Mucosa of stomach (tissue), 1 donor: Measurements from ENCODE around the gene GRID2.
"Not testable (repeated sequence)": the region's sequence is repeated elsewhere in the genome, so short reads cannot be mapped to it uniquely, and the experiment has no call there.

Source experiments
- H3K27me3 ChIP-seq: one replicate; pipeline ENCODE4 v1.7.0; 2013; ENCODE audit warnings: mild to moderate bottlenecking, low read length; ENCODE audit not compliant: control insufficient read depth, insufficient read depth
- H3K36me3 ChIP-seq: one replicate; pipeline ENCODE4 v1.7.0; 2013; ENCODE audit warnings: low read length; ENCODE audit not compliant: control insufficient read depth, insufficient read depth
- H3K4me1 ChIP-seq: one replicate; pipeline ENCODE4 v1.7.0; 2013; ENCODE audit warnings: mild to moderate bottlenecking, low read length; ENCODE audit not compliant: control insufficient read depth, insufficient read depth
- H3K4me3 ChIP-seq: one replicate; pipeline ENCODE4 v1.7.0; 2013; ENCODE audit warnings: low read length
- H3K9ac ChIP-seq: one replicate; pipeline ENCODE4 v1.7.0; 2013; ENCODE audit warnings: mild to moderate bottlenecking, low read length, moderate library complexity
- H3K9me3 ChIP-seq: one replicate; pipeline ENCODE4 v1.7.0; 2013; ENCODE audit warnings: mild to moderate bottlenecking, low read length, moderate library complexity; ENCODE audit not compliant: control insufficient read depth
- donor health status: Pancreatic carcinoma.

GRID2 gene

GRCh38 chr4:92448176-92448575 is 144.4 kb downstream of the GRID2 start:
- H3K27me3 ChIP-seq, H3K4me1 ChIP-seq, H3K9ac ChIP-seq, H3K36me3 ChIP-seq, H3K4me3 ChIP-seq, H3K9me3 ChIP-seq: not testable (repeated sequence)

- H3K4me3 ChIP-seq: no peak overlapping the region
Measured at GRCh38 chr4:92450694-92451093, 146.9 kb downstream of the GRID2 start.

GRCh38 chr4:92451782-92452181 is 148.0 kb downstream of the GRID2 start:
- no peaks in the 10 kb centered on the region for H3K27me3 ChIP-seq
- no peaks in the 10 kb centered on the region for H3K36me3 ChIP-seq
- H3K4me3 ChIP-seq: no peak overlapping the region
- H3K4me1 ChIP-seq: no peaks in the 10 kb centered on the region
- H3K9ac ChIP-seq: no peak overlapping the region
- no peaks in the 10 kb centered on the region for H3K9me3 ChIP-seq

More at GRCh38 chr4:92450694-92451093, 146.9 kb downstream of the GRID2 start:
- no peak overlapping the region for H3K9ac ChIP-seq
- no peaks in the 10 kb centered on the region for H3K36me3 ChIP-seq
- no peaks in the 10 kb centered on the region for H3K27me3 ChIP-seq
- H3K4me1 ChIP-seq: no peaks in the 10 kb centered on the region
- no peaks in the 10 kb centered on the region for H3K9me3 ChIP-seq

- H3K9me3 ChIP-seq, H3K4me1 ChIP-seq, H3K4me3 ChIP-seq, H3K27me3 ChIP-seq, H3K9ac ChIP-seq, H3K36me3 ChIP-seq: not testable (repeated sequence)
Measured at GRCh38 chr4:92452383-92452782, 148.6 kb downstream of the GRID2 start.

- H3K9me3 ChIP-seq: no peaks in the 10 kb centered on the region
- H3K9ac ChIP-seq: no peak overlapping the region
- H3K4me1 ChIP-seq: no peaks in the 10 kb centered on the region
- no peak overlapping the region for H3K4me3 ChIP-seq
- H3K27me3 ChIP-seq: no peaks in the 10 kb centered on the region
- no peaks in the 10 kb centered on the region for H3K36me3 ChIP-seq
Measured at GRCh38 chr4:92455329-92455839, 151.6 kb downstream of the GRID2 start.

GRCh38 chr4:92455951-92456350 is 152.2 kb downstream of the GRID2 start:
- no peaks in the 10 kb centered on the region for H3K4me1 ChIP-seq
- H3K9ac ChIP-seq: no peak overlapping the region
- H3K9me3 ChIP-seq: no peaks in the 10 kb centered on the region
- H3K27me3 ChIP-seq: no peaks in the 10 kb centered on the region
- no peaks in the 10 kb centered on the region for H3K36me3 ChIP-seq
- no peak overlapping the region for H3K4me3 ChIP-seq

GRCh38 chr4:92461732-92462131 is 158.0 kb downstream of the GRID2 start:
- no peak overlapping the region for H3K4me3 ChIP-seq
- no peaks in the 10 kb centered on the region for H3K27me3 ChIP-seq
- no peak overlapping the region for H3K9ac ChIP-seq
- H3K4me1 ChIP-seq: no peaks in the 10 kb centered on the region
- no peaks in the 10 kb centered on the region for H3K36me3 ChIP-seq
- H3K9me3 ChIP-seq: no peaks in the 10 kb centered on the region

- Histone ChIP-seq H3K36me3 (no peaks in the 10 kb centered on the region), H3K27me3 (no peaks in the 10 kb centered on the region), H3K4me1 (no peaks in the 10 kb centered on the region), H3K9ac (no peak overlapping the region), H3K9me3 (no peaks in the 10 kb centered on the region), H3K4me3 (no peak overlapping the region)
Measured at GRCh38 chr4:92477298-92477697, 173.5 kb downstream of the GRID2 start.

- H3K4me1 ChIP-seq: no peaks in the 10 kb centered on the region
- H3K9ac ChIP-seq: no peak overlapping the region
- H3K36me3 ChIP-seq: no peaks in the 10 kb centered on the region
- H3K9me3 ChIP-seq: no peaks in the 10 kb centered on the region
- no peaks in the 10 kb centered on the region for H3K27me3 ChIP-seq
- no peak overlapping the region for H3K4me3 ChIP-seq
Measured at GRCh38 chr4:92483341-92483740, 179.6 kb downstream of the GRID2 start.

- no peak overlapping the region for H3K9ac ChIP-seq
- H3K9me3 ChIP-seq: no peaks in the 10 kb centered on the region
- H3K4me1 ChIP-seq: no peaks in the 10 kb centered on the region
- no peaks in the 10 kb centered on the region for H3K36me3 ChIP-seq
- H3K4me3 ChIP-seq: no peak overlapping the region
- no peaks in the 10 kb centered on the region for H3K27me3 ChIP-seq
Measured at GRCh38 chr4:92488496-92488895, 184.7 kb downstream of the GRID2 start.

- Histone ChIP-seq H3K4me1 (no peaks in the 10 kb centered on the region), H3K4me3 (no peak overlapping the region), H3K27me3 (no peaks in the 10 kb centered on the region), H3K9me3 (no peaks in the 10 kb centered on the region), H3K9ac (no peak overlapping the region), H3K36me3 (no peaks in the 10 kb centered on the region)
Measured at GRCh38 chr4:92497141-92497540, 193.4 kb downstream of the GRID2 start.

GRCh38 chr4:92501456-92501855 is 197.7 kb downstream of the GRID2 start:
- no peak overlapping the region for H3K9ac ChIP-seq
- no peaks in the 10 kb centered on the region for H3K27me3 ChIP-seq
- H3K4me3 ChIP-seq: no peak overlapping the region
- H3K4me1 ChIP-seq: no peaks in the 10 kb centered on the region
- H3K36me3 ChIP-seq: no peaks in the 10 kb centered on the region
- no peaks in the 10 kb centered on the region for H3K9me3 ChIP-seq

GRCh38 chr4:92506933-92507332 is 203.2 kb downstream of the GRID2 start:
- Histone ChIP-seq H3K4me1 (no peaks in the 10 kb centered on the region), H3K36me3 (no peaks in the 10 kb centered on the region), H3K27me3 (no peaks in the 10 kb centered on the region), H3K9me3 (no peaks in the 10 kb centered on the region), H3K9ac (no peak overlapping the region), H3K4me3 (no peak overlapping the region)
